ENCODE measurements around the gene SIRT4. TPM values are rescaled to one million over a fixed set of nuclear protein-coding genes. Genes with fewer than 3 reads are reported as not detected.

Gene SIRT4
- total and polyA plus RNA-seq, 2 of the 8 experiments (the other 6 are each of a cell fraction or from before 2014, with no cell fraction given), result 3.8 to 4.1 TPM

DNA sequence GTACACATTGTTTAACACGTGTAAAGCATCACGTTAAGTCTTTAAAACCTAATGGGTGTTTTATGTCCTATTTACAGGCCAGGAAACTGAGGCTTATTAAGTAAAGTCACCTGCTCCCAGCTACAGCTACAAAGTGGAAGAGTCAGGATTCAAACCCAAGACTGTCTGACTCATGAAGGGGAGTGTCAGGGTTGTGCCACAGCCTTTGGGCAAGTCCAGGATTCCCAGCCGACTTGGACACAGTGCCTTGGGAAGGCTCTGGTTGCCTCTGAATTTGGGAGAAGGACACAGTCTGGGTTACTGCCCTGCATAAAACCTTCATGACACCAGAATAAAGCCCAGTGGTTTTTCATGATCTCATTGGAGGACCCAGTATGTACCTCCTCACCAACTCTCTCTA lies 17.7 kb upstream of the SIRT4 start:
- Histone ChIP-seq H3K79me1 (ENCODE audit: low read depth, low read length) (no peaks in the 10 kb centered on the region), H2AFZ (ENCODE audit: low read length) (no peak overlapping the region), H3K79me2 (ENCODE audit: control insufficient read depth in 1 of 2, insufficient read depth in 2 of 2, low read length in 2 of 2) (no peaks in the 10 kb centered on the region), H3K4ac (replicated peaks; ENCODE audit: insufficient read length, low read depth, low read length) (no peak overlapping the region), H3K23ac (ENCODE audit: insufficient read length) (no peak overlapping the region), H2BK20ac (ENCODE audit: low read length) (no peak overlapping the region), H2BK5ac (ENCODE audit: low read depth, low read length) (no peak overlapping the region), H3K27ac (ENCODE audit: low read depth, low read length) (no peak overlapping the region), H3K9me3 (ENCODE audit: insufficient read depth in 2 of 2, low read depth in 1 of 2, low read length in 1 of 2) (0 out of 4 replicates have a peak, but pooled peaks cover 0 to under 1% of the 10 kb centered on the region in 2 experiments), H2BK12ac (ENCODE audit: low read depth, low read length) (no peak overlapping the region), H4K8ac (ENCODE audit: extremely low read depth, insufficient read depth, low read length) (no peak overlapping the region), H3K9ac (replicated peaks in 1 of 4; ENCODE audit: extremely low read depth in 1 of 4, low read depth in 3 of 4, low read length in 3 of 4) (no peak overlapping the region), H4K20me1 (replicated peaks in 1 of 2; ENCODE audit: control insufficient read depth in 1 of 2, insufficient read depth in 2 of 2, low read length in 2 of 2) (no peaks in the 10 kb centered on the region), H3K4me1 (replicated peaks in 1 of 4; ENCODE audit: control insufficient read depth in 3 of 4, insufficient read depth in 4 of 4, low read length in 3 of 4) (peaks cover 0 to 3% (median 1%) of the 10 kb centered on the region in 4 experiments; a peak in 2 of 7 replicates), H3K4me2 (ENCODE audit: insufficient read depth in 1 of 2, low read depth in 2 of 2, low read length in 2 of 2) (no peak overlapping the region), H3K56ac (replicated peaks; ENCODE audit: insufficient read length, low read depth, low read length) (no peak overlapping the region), H3K18ac (ENCODE audit: extremely low read depth, low read length) (no peak overlapping the region), H3K36me3 (ENCODE audit: control insufficient read depth in 2 of 4, insufficient read depth in 4 of 4, low read length in 3 of 4) (no peaks in the 10 kb centered on the region), H3K4me3 (ENCODE audit: extremely low read depth in 1 of 4, insufficient read depth in 2 of 4, low read depth in 3 of 4, low read length in 4 of 4) (no peak overlapping the region), H2AK5ac (ENCODE audit: low read depth, low read length) (no peak overlapping the region), H3K27me3 (replicated peaks in 1 of 4; ENCODE audit: control insufficient read depth in 3 of 4, extremely low read depth in 1 of 4, insufficient read depth in 3 of 4, low read length in 3 of 4) (no peaks in the 10 kb centered on the region), H3K23me2 (ENCODE audit: low read depth, low read length) (no peaks in the 10 kb centered on the region; the same call in 1 of the 2 replicates), H2BK120ac (replicated peaks; ENCODE audit: low read depth, low read length) (no peak overlapping the region), H2BK15ac (ENCODE audit: low read length) (no peak overlapping the region; the same call in 1 of the 2 replicates), H4K91ac (replicated peaks; ENCODE audit: insufficient read length, low read length) (no peak overlapping the region), H4K5ac (ENCODE audit: insufficient read length, low read depth, low read length) (no peak overlapping the region), H3K14ac (ENCODE audit: insufficient read length) (no peak overlapping the region)
- no peak for TF ChIP-seq CBX5 (IDR thresholded peaks at IDR 0.05; ENCODE audit: low read depth, low read length)
- no peak for TF ChIP-seq PHF8 (conservative IDR thresholded peaks at IDR 0.05; ENCODE audit: low read depth, low read length)
- no peak for TF ChIP-seq POU5F1 (IDR thresholded peaks at IDR 0.05; ENCODE audit: low read depth, low read length)
- no peak for DNase-seq (ENCODE audit: low read depth in 1 of 2, low spot score in 2 of 2)
- FAIRE-seq, result no peak
- WGBS, 2 experiments (ENCODE audit: extremely low coverage in 1 of 2, insufficient coverage in 1 of 2, insufficient read length in 1 of 2, insufficient replicate concordance in 2 of 2, low coverage in 1 of 2, low lambda C conversion rate in 2 of 2, missing lambda C conversion rate in 1 of 2), result 88% methylated on average over 3 of the region's 3 CpGs; no CpG with 5 or more reads in 1 of the 2 experiments
- ChIA-PET CTCF (ENCODE audit: partially characterized antibody) (interaction anchor here (0.8 to 8.9 kb wide), 6 partner anchors 15 to 55 kb away, joined by 3 to 91 read pairs (median 4); partner anchors contain the start of gene SIRT4), POLR2A (ENCODE audit: partially characterized antibody) (interaction anchor here (1.3 to 67.0 kb wide), 5 partner anchors 7 to 176 kb away, joined by 3 to 4270 read pairs (median 5); partner anchors contain the start of genes GCN1, PXN, RNU4-1 and RNU4-2)

Data from H1 (cell line).